DMS53 (cell line): ENCODE results near the gene PTPRM.

Experiments used
- DNase-seq: peaks from one replicate; lab custom pipeline; 2025; lab: John Stamatoyannopoulos, UW

Gene PTPRM

DNA sequence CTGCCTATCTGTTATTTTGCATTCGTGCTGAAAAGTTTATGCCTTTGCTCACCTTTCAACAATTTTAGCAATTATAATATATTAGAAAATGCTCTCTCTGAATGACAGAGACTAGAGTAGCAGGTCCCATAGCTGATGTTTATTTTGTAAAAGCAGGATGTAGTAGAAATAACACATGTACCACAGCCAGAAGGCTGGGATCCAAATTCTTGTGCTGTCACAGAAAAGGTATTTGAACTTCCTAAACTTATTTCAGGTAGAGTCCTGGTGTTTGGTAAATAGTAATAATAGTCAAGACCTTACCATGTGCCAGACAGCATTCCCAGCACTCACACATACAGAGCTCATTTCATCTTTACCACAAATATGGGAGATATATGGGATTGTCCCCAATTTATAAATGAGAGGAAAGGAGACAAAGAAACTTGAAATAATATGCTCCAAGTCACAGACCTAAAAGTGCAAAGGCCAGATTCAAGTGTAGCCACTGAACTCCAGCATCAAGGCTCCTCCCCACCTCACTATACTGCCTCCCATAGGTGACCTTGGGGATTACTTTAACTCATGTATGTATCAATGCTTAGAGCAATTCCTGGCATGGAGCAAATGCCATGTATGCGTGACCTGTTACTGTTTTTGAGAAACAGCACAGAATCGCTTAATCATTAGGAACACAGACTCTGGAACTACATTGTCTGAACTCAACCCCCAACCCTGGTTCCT lies 757.4 kb downstream of the PTPRM start:
- DNase-seq: peak; percentile 35

DNA sequence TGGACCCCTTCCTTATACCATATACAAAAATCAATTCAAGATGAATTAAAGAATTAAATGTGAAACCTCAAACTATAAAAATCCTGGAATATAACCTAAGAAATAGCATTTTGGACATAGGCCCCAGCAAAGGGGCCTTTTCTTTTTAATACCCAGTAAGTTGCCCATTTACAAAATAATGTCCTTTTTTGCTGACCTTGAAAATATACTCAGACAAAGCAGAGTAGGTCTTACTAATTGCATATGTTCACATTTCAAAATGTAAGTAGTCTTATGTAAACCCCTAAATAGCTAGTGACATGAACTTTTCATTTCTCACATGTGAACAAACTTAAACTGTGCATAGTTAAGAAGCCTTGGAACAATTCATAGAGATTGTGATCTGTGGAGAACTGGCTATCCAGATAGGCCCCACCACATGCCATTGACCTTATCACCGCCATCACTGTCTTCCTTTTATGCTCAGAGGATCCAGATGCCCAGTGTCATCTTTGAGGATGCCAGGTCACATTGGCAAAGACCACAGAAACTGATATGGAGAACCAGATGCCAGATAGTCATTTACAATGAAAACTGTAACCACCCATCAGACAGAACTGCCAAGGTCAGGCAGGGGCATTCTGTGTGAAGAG lies 759.8 kb downstream of the PTPRM start:
- no peak for DNase-seq

DNA sequence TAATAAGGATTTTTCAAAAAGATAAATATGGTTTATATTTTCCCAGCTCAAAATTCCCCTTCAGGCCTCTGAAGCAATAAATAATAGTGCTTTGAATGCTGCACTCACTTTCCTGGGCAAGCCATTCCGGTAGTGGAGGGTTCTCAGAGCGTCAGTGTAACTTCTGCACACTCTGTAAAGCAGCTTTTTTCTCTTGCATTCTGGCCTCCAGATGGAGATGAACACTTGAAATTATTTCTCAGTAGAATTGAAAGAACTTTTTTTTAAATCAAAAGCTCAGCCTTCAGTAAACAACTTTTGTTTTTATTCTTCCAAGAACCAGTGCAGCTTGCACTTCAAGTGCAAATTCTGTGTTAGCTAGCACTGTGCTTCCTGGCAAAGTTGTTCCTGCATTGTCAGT lies 761.0 kb downstream of the PTPRM start:
- no peak for DNase-seq

DNA sequence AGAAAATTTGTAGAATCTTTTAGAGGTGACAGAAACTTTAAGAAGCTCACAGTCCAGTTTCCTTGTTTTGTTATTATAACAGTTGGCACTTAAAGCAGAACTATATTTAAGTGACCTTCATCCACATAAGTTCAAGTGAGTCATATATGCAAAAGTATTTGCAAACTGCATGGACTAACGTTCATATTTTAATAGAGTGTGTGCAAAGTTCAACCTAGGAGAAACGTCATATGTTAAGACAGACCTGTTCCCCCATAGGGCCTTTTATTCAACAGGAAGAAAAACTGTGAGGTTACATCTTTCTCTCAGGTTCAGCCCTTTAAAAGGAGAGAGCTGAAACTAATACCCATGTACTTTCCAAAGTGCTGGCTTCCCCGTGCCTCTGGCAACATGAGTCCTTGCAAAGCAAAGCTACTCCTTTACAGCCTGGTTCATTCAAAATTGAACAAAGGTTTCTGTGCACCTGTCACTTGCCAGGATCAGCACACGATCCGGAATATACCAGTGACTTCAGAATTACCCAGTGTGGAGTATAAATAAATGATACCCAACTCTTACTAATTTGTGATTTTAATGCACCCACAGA lies 762.2 kb downstream of the PTPRM start:
- DNase-seq: peak; percentile 58

DNA sequence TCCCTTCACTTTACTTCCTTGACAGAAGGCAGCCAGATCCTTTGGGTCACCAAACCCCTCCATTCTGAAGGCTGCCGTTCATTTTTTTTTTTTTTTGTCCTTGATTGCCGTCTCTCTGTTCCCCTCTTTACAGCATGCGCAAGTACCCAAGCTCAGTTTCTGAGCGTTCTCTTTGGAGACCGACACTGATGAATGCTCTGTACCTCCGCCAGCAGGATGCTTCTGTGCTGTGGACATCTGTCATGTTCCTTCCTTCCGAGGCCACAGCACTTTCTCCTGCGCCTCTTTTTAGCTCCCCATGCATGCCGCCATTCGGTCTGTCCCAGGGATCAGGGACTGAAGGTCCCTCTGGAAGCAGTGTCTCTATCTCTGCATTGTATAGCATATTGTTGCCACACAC lies 763.5 kb downstream of the PTPRM start:
- DNase-seq: no peak

DNA sequence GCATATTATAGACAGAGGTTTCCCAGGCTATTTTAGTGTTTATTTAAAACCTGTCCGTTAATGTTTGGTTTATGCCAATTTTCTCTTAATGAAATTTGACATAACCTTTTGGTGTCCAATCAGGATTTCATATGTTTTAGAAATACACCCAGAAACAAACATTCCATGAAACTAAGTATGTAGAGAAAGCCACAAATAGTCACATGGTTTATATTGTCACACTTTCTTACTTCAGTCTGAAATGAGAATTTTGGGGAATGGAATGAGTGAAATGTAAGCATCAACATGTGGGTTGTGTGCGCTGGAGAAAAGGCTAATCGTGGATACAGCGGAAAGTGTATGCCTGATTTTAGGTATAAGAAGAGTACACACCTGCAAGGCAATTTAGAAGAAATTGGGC lies 765.2 kb downstream of the PTPRM start:
- no peak for DNase-seq

DNA sequence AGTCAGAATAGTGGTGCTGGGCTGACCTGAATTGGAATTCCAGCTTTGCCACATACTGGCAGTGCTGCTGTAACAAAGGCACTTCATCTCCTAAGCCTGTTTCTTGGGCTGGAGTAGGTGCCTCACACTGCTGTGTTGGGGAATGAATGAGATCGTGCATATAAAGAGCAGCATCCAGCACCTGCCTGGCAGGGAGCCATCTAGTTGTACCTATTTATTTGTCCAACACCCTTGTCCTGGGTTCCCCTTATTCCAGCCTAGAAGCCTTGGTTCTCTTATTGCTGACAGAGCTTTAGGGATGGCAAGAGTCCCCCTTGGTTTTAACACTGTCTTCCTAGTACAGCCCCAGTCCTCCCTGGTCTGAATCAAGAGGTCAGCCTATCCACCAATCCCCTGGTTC lies 766.8 kb downstream of the PTPRM start:
- peak; percentile 60 for DNase-seq

DNA sequence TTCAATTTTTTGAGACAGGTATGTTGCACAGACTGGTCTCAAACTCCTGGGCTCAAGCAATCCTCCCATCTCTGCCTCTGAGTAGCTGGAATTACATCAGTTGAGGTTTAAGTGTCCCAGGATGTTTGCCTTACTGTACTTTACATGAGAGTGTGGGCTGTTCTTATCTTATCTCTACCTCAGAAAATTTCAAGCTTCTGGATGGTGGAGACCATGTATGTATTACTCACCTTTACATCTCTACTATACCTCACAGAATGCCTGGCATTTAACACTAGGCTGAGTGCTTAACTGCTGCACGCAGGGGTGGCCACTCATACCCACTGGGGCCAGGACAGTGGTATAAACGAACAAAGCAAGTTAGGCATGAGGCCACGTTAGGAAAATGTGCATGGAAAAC lies 770.1 kb downstream of the PTPRM start:
- DNase-seq: no peak

DNA sequence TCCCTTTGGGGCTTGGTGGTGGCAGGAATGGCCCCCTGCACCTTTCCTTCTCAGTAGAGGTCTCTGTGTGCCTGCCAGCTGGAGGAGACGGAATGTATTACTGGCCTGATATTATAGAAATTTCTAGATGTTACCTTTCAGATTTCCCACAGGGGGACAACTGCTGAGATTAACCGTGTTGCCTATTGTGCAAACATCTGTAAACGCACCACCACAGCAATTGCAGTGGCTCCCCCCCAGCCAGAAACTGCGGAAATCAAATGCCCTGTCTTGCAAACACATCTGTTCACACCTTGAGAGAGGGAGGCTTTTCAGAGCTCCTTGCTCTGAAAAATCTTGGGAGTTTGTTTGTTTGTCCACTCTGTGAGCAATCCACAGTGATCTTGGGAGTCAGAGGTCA lies 772.1 kb downstream of the PTPRM start:
- no peak for DNase-seq

DNA sequence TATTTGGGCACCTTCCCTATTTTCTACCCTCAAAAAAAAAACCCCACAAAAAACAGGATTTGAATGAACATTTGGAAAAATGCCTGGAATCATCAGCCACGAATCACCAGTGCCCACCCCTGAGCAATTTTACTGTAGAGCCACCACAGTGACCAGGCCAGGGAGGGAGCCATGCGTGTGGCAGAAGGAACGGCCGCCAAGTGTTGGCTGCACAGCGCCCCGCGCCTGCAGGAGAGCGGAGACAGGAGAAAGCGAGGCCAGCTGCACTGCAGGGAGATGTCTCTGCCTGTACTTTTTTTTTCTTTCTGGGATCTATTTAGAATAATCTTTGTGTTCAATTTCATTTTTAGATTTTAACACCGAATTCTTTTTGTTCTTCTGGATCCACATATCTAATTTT lies 772.8 kb downstream of the PTPRM start:
- no peak for DNase-seq

DNA sequence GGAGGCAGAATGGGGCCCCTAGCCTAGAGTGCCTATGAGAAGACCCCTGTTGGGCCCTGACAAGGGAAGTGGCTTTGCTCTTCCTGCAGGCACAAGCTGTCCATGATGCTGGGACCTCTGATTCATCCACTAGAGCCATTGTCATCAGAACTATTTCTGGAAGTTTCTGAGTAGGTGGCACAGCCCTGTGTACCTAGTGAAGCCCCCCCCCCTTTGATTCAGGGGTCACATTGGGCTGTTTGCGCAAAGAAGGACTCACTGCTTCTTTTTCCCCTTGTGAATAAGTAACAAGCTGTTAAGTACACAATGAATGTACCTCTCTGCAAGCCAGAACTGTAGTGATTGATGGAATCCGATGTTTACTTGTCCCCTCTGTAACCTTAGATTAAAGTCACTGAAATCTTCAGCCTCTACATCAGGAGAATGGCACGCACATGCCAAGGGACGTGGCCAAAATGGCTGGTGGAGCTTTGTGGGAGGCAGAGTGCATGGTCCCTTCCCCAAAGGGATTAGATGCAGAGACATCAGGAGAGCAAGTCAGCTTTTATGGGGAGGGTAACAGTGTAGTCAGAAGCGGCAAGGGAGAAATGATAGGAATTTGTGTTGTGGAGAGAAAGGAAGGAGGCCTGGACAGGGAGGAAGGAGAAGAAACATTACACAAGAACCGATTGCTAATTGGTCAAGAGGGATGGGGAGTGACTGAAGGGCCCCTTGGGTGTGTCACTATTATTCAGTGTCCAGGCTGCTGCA lies 774.5 kb downstream of the PTPRM start:
- DNase-seq: no peak

DNA sequence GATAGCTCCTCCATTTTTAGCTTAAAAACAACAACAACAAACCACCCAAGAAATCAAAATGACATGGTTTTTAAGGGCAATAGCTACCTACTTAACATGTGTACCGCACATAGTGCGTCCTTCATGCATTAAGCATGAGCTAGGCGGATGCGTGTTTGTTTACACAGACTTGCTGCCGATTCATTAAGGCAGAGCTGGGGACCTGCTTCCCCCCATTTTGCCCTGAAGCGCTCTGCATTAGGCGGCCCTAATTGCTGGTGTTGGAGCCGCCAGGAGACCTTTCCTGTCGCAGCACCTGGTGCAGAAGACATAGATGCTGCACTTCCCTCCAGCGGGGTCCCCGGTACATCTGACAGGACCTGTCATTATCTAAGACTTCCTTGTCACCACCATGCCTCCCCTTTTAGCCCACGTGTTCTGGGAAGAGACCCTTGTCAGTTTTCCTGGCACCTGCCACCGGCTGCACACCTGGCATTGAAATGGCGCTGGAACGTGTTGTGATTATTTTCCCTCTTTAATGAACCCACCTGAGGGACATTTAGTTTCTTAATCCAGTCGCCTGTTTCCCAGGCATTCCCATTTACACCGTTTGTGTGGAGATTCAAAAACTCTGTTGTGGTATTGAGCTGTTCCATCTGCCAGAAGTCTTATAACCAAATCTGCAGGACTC lies 781.1 kb downstream of the PTPRM start:
- no peak for DNase-seq

DNA sequence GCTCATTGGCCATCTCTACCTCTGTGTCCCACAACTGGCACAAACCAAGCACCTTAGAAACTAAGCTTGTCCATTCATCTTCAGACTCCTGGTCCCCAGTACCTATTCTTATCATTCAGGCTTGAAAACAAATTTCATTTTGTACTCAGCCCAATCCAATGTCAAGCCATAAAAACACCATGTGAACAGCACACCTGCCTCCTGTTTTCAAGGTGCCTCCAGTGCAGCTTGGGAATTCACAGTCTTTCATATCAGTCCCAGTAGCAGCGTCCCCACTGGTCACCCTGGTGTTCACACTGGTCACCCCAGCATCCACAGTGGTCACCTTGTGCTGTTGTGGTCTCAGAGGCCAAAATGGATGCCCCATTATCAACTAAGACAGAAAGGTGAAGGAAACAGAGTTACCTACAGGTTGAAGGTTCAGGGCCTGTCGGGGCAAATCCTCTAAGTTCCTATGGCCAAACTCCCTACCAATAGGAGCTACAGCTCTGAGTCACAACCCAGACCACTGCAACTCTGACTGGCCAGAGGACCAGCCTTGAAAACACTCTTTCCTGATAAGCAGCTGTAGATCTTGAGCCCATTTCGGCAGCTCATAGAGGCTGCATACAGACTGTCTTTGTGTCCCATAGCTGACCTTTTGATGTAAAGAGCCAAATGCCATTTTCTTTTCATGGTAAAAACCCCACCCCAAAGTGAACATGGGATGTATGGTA lies 782.6 kb downstream of the PTPRM start:
- DNase-seq: no peak

DNA sequence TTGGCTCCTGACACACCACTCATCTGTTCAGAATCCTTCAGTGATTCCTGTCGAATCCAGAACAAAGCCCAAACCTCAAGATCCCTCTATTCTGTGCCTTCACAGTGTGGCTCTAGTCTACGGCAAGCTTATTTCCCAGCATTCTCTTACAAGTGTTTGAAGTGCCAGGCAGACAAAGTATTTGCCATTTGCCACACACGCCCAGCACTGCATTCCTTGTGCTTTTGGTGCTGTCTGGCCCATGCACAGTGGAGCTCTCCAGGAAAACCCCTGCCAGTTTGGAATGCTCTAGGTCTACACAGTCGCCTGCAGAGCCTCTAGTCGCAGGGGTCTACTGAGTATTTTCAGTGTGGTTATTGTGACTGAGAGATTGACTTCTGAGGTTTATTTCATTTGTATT lies 783.5 kb downstream of the PTPRM start:
- no peak for DNase-seq

DNA sequence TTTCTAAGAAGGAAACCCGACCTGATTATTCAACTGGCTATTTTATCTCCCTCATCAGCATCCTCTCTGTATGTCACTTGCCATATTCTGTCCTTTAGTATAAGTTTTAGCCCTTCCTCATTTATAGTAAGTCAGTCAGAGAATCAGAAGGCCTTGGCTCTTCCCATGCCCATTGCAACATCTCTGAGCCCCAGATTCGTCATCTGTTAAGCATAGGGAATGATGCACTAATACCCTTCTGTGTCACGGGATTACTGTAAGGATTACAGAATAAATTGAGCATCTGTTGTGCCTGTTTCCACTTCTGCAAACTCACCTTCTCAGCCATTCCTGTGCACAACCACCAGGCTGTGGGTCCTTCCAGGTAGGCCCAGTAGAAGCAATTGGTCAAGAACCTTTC lies 784.0 kb downstream of the PTPRM start:
- no peak for DNase-seq

DNA sequence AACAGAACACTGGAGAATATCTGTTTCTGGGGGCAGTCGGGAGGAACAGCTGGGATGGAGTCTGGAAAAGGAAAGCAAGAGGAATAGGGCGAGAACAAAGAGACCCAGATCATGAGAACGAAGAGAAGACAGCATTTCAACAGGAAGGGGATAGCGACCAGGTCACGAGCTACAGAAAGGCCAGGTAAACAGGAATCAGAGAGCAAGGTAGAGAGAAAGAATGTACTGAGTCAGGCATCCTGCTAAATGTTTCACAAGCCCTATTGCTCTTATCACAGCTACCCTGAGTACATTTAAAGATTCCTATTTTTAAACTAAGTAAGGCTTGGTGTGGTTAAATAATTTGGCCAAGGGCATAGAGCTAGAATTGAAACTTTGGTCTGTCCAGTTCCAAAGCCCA lies 787.2 kb downstream of the PTPRM start:
- no peak for DNase-seq

DNA sequence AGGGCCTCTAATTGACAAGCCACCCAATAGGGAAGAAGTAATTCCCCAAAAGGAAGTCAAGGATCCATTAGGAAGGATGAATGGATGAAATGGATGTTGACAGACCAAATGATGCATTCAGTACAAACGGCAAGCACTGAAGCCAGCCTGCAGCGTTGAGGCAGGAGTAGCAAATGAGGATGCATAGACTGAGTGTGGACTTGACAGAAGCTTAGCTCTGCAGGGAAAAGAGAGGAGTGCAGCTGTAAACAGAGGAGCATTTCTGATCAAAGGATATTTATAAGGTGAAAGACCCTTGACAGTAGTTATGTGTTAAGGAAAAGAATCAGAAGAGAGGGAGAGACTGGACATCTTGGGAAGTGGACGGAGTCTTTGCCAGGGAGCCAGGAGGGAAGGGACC lies 788.9 kb downstream of the PTPRM start:
- DNase-seq: no peak

DNA sequence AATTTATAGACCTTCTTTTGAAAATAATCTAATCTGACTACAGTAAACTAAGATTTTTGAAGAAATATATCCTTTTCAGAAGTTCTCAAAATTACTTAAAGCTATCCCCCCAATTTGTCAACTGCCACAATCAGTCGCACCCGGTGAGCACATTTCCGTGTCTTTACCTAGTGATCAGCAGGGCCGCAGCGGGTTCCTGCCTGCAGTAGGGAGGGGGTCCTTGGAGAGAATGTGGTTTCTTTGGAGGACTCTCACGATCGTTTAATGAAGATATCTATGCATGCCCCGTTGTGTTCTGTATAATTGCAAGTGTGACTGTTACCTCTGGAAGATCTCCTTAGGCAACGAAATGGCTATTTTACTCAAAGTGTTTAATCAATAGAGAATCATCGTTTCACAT lies 790.2 kb downstream of the PTPRM start:
- no peak for DNase-seq

DNA sequence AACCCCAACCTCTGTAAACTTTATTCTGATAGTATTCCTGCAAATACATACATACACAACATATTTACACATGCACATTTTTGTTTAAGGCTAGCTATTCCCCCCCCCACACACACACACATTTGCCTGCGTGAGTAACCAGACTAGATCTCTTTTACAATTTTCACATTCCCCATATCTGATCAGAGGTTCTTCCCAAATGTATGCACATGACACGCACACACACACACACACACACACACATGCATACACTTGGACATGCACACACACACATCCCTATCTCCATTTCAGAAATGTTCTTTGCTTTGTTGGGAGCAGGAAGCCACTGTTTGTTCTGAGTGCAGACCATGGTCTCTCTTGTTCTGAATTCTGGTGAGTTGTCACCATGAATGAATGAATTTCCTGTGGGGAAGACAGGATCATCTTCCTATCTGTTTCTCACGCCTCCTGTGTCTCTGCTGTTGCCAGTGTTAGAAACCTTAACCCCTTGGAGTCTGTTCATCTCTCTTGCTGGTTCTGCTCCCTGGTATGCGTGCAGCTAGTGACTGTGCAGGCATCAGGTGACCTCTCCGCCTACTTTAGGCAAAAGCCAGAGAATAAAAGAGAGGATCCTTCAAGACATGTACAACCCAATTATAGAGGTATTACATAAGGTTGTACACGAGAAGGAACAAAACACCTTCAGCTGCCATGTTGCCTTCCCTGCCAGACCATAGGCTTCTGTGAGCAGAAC lies 791.1 kb downstream of the PTPRM start:
- no peak for DNase-seq

DNA sequence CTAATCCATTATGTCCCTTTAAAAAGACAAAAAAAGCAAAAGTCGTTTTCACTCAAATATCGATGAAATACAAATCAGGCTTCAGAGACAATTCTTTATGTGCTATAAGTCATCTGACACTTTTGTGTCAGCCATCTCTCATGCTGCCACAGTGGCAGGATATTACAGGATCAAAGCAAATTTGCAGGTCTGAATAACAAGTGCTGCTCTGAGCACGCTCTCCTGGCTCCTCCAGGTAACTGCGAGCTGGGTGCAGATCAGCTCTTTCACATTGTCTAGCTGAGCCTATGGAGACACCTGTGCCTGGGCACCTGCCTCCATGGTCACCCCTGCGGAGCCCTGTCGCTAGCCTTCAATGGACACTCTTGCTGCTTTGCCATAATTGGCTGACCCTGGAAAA lies 792.0 kb downstream of the PTPRM start:
- peak; percentile 65 for DNase-seq

DNA sequence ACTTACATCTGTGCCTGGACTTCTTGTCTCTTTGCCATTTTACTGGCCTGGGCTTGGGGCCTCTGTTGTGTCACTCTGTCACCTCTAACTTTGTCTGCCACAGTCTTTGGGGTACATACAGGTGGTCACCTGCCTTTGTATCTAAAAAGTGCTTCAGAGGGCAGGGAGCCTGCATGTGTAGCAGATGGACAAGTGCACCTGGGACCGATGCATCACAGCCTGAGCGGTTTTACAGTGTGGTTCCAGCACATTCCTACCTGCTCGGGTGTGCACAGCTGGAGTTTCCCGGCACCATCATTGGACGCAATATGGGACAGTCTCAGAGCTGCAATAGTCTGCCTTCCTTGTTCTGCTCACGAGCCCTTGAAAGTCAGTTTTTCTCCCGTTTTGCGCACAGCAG lies 792.4 kb downstream of the PTPRM start:
- no peak for DNase-seq
